ENCODE measurements around the gene SEMA5A.

Gene SEMA5A

DNA sequence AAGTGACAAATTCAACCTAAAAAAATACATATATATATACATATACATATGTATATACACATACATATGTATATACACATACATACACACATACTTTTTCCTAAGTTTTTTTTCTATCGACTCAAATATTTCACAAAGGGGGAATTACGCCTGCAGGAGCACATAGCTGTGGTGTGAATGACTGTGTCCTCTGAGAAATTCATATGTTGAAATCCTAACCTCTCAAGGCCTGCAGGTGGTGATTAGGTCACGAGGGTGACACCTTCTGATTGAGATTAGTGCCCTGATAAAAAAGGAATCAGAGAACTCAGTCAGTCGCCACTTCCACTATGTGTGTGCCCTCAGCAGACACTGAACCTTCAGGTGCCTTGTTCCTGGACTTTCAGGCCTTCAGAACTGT lies 248.7 kb downstream of the SEMA5A start:
- DNase-seq (ENCODE audit: low read depth in 1 of 2, low spot score in 1 of 2), result no peak
- TF ChIP-seq, protein P1, sequence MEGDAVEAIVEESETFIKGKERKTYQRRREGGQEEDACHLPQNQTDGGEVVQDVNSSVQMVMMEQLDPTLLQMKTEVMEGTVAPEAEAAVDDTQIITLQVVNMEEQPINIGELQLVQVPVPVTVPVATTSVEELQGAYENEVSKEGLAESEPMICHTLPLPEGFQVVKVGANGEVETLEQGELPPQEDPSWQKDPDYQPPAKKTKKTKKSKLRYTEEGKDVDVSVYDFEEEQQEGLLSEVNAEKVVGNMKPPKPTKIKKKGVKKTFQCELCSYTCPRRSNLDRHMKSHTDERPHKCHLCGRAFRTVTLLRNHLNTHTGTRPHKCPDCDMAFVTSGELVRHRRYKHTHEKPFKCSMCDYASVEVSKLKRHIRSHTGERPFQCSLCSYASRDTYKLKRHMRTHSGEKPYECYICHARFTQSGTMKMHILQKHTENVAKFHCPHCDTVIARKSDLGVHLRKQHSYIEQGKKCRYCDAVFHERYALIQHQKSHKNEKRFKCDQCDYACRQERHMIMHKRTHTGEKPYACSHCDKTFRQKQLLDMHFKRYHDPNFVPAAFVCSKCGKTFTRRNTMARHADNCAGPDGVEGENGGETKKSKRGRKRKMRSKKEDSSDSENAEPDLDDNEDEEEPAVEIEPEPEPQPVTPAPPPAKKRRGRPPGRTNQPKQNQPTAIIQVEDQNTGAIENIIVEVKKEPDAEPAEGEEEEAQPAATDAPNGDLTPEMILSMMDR (IDR thresholded peaks at IDR 0.05; ENCODE audit: insufficient read depth, low read length), result no peak
- TF ChIP-seq, protein P2, sequence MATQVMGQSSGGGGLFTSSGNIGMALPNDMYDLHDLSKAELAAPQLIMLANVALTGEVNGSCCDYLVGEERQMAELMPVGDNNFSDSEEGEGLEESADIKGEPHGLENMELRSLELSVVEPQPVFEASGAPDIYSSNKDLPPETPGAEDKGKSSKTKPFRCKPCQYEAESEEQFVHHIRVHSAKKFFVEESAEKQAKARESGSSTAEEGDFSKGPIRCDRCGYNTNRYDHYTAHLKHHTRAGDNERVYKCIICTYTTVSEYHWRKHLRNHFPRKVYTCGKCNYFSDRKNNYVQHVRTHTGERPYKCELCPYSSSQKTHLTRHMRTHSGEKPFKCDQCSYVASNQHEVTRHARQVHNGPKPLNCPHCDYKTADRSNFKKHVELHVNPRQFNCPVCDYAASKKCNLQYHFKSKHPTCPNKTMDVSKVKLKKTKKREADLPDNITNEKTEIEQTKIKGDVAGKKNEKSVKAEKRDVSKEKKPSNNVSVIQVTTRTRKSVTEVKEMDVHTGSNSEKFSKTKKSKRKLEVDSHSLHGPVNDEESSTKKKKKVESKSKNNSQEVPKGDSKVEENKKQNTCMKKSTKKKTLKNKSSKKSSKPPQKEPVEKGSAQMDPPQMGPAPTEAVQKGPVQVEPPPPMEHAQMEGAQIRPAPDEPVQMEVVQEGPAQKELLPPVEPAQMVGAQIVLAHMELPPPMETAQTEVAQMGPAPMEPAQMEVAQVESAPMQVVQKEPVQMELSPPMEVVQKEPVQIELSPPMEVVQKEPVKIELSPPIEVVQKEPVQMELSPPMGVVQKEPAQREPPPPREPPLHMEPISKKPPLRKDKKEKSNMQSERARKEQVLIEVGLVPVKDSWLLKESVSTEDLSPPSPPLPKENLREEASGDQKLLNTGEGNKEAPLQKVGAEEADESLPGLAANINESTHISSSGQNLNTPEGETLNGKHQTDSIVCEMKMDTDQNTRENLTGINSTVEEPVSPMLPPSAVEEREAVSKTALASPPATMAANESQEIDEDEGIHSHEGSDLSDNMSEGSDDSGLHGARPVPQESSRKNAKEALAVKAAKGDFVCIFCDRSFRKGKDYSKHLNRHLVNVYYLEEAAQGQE (IDR thresholded peaks at IDR 0.05; ENCODE audit: insufficient replicate concordance, low read depth), result no peak
- TF ChIP-seq POLR2AphosphoS5 (IDR thresholded peaks at IDR 0.05; ENCODE audit: low read depth) (no peak), SPI1 (IDR thresholded peaks at IDR 0.05; ENCODE audit: borderline replicate concordance, low read depth) (no peak), GABPA (IDR thresholded peaks at IDR 0.05; ENCODE audit: low read depth) (no peak)
- no peak overlapping the region for H3K27ac ChIP-seq (replicated peaks)
- H3K4me3 ChIP-seq (replicated peaks; ENCODE audit: insufficient read depth, low read length), result no peak overlapping the region
- no peaks in the 10 kb centered on the region for H3K27me3 ChIP-seq (ENCODE audit: insufficient read depth, poor library complexity, severe bottlenecking)

DNA sequence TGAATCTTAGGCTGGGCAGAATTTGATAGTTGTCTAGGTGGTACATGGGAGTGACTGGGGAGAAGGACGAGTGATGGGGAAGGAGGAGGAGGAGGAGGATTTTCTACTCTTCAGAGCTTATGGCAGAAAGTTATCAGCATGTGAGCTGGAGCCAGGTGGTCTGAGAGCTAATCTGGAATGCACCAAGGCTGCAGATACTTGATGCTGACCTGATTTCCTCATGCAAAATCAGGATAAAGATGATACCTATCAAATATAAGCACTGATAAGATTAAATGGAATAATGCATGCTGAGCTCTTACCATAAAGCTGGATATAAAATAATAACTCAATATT lies 250.4 kb downstream of the SEMA5A start:
- no peak for DNase-seq (ENCODE audit: low read depth in 1 of 2, low spot score in 1 of 2)
- Histone ChIP-seq H3K27ac (replicated peaks) (no peak overlapping the region), H3K27me3 (ENCODE audit: insufficient read depth, poor library complexity, severe bottlenecking) (no peaks in the 10 kb centered on the region), H3K4me3 (replicated peaks; ENCODE audit: insufficient read depth, low read length) (no peak overlapping the region)
- TF ChIP-seq, protein P1 (IDR thresholded peaks at IDR 0.05; ENCODE audit: insufficient read depth, low read length), result no peak
- TF ChIP-seq POLR2AphosphoS5 (IDR thresholded peaks at IDR 0.05; ENCODE audit: low read depth) (no peak), GABPA (IDR thresholded peaks at IDR 0.05; ENCODE audit: low read depth) (no peak), SPI1 (IDR thresholded peaks at IDR 0.05; ENCODE audit: borderline replicate concordance, low read depth) (no peak)
- TF ChIP-seq, protein P2 (IDR thresholded peaks at IDR 0.05; ENCODE audit: insufficient replicate concordance, low read depth), result no peak

DNA sequence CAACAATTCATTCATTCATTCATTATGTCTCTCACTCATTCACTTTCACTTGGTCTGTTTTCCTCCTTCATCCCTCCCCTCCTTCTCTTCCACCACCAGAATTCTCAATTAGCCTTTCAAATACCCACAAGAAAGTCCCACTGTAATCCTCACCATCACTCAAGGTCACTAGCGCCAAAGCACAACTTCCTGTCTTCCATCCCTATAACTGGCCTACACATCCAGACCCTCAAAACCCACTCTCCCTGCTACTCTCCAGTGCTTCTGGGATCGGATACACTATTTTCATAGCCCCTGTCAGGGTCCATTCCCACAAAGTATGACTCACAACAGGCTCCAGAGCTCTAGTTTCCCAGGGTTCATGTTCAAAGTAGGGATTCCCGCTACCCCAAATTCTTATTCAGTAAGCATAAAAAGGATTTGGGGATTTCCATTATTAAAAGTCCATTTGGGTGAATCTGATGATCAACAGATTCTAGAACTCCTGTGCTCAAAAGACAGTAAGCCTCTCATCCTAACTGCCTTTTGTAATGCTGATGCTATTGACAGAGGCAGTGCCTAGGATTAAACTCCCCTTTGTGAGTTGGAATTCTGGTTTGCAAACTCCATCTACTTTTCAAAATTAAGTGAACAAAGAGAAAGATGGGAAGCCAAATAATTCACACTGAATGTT lies 250.9 kb downstream of the SEMA5A start:
- no peak overlapping the region for H3K4me3 ChIP-seq (replicated peaks; ENCODE audit: insufficient read depth, low read length)
- H3K27me3 ChIP-seq (ENCODE audit: insufficient read depth, poor library complexity, severe bottlenecking), result no peaks in the 10 kb centered on the region
- DNase-seq (ENCODE audit: low read depth in 1 of 2, low spot score in 1 of 2), result no peak
- no peak overlapping the region for H3K27ac ChIP-seq (replicated peaks)
- TF ChIP-seq, protein P2 (IDR thresholded peaks at IDR 0.05; ENCODE audit: insufficient replicate concordance, low read depth), result no peak
- TF ChIP-seq, protein P1 (IDR thresholded peaks at IDR 0.05; ENCODE audit: insufficient read depth, low read length), result no peak
- no peak for TF ChIP-seq SPI1 (IDR thresholded peaks at IDR 0.05; ENCODE audit: borderline replicate concordance, low read depth)
- no peak for TF ChIP-seq POLR2AphosphoS5 (IDR thresholded peaks at IDR 0.05; ENCODE audit: low read depth)
- TF ChIP-seq GABPA (IDR thresholded peaks at IDR 0.05; ENCODE audit: low read depth), result no peak
